SU-DHL-6 (cell line): ENCODE results near the gene SUN3.

Experiments used
- CTCF ChIP-seq: fragments of 200-600 bp; sonication (generic); IDR thresholded peaks from one replicate; pipeline ENCODE4 v1.5.1; 2017; ENCODE audit warnings: antibody characterized with exemption, mild to moderate bottlenecking, low read length, moderate library complexity; ENCODE audit not compliant: insufficient read depth, poor library complexity, severe bottlenecking
- EZH2phosphoT487 ChIP-seq: fragments of 200-600 bp; sonication (generic), shearing (Covaris generic); conservative IDR thresholded peaks from 2 replicates; pipeline ENCODE4 v1.6.1; 2018; ENCODE audit warnings: mild to moderate bottlenecking, antibody characterized with exemption, low read length, moderate library complexity, mixed read lengths

DNA sequence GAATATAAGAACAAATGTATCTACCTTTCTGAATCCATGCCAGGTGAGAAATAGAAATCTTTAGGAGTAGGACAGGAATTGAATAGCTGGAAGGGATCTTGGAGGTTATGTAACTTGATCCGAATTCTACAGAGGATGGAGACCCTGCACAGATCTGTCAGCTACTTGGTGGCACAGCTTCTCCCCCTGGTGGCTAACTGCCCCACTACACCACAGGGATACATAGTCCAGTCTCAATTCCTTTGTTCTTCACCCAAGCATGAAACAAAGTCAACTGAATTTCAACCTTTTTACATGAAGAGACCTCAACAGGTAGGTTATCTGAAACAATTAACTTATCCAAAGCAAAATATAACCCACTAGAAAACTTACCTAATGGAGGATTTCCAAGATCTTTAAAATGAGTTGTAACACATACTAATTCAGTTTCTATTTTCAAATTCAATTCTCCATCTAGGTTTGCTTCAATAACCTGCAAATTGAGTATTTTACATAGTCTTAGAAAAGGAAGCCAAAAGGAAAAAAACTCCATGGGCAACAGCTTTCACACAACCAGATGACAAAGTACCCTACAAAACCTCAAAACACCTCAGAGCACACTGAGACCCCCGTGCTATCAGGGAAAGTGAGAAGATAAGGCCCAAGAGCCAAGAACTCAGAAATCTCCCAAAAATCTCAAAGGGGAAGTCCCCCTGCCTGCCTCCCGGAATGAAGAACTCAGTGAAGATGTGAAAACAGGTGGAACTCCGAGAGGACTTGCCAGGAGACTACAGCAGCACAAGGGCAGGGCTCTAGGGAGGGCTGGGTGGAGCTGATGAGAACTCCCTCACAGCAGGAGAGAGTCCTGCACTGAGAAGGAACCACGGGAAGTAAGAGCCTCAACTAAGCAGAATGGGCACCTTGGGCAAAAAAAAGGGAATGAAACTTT, 59.8 kb downstream of the SUN3 start:
- TF ChIP-seq CTCF = peak; percentile 91
- no peak for TF ChIP-seq EZH2phosphoT487
